Activated naive CD8-positive, alpha-beta T cell treated with anti-CD3 and anti-CD28 coated beads, Interleukin-2, amount 10 ng/mL, durations not matched to agents 7 days and 5 days (primary cell): ENCODE results near the gene CCDC102A. TPM values are rescaled to one million over a fixed set of nuclear protein-coding genes. Genes with fewer than 3 reads are reported as not detected.

Source experiments
- ATAC-seq: fragments of 150-1000 bp; cut with Tn5 transposase; one replicate; pipeline ENCODE4 v1.10.0; 2021; ENCODE audit warnings: low read depth, moderate library complexity
- POLR2A ChIA-PET: fragments of 350-600 bp; sonication (Branson Sonifier 250); formaldehyde crosslinking; loops from one replicate; lab custom pipeline; 2021; ENCODE audit warnings: antibody characterized with exemption; lab: Charles Lee
- DNase-seq: peaks from one replicate; pipeline ENCODE4 v3.0.0; 2021
- H3K27ac Mint-ChIP-seq: one replicate; pipeline ENCODE4 v1.8.0; 2022; ENCODE audit warnings: mild to moderate bottlenecking, mixed read lengths
- H3K27me3 Mint-ChIP-seq: one replicate; pipeline ENCODE4 v1.8.0; 2022; ENCODE audit warnings: mild to moderate bottlenecking, moderate library complexity, mixed read lengths
- H3K36me3 Mint-ChIP-seq: one replicate; pipeline ENCODE4 v1.8.0; 2021; ENCODE audit warnings: mild to moderate bottlenecking, mixed read lengths
- H3K4me1 Mint-ChIP-seq: one replicate; pipeline ENCODE4 v1.8.0; 2021; ENCODE audit warnings: mixed read lengths
- H3K4me3 Mint-ChIP-seq: one replicate; pipeline ENCODE4 v1.8.0; 2022; ENCODE audit warnings: mild to moderate bottlenecking, moderate library complexity, mixed read lengths
- H3K9me3 Mint-ChIP-seq: one replicate; pipeline ENCODE4 v1.8.0; 2021; ENCODE audit warnings: mixed read lengths
- total RNA-seq, 2 experiments: library from RNA; stranded (reverse); gene quantifications; one replicate each; pipeline ENCODE4 v1.2.3, GENCODE V29; 2021

Gene CCDC102A
- total RNA-seq, 2 experiments from 2014 or later = 11.3 to 15.1 TPM

DNA sequence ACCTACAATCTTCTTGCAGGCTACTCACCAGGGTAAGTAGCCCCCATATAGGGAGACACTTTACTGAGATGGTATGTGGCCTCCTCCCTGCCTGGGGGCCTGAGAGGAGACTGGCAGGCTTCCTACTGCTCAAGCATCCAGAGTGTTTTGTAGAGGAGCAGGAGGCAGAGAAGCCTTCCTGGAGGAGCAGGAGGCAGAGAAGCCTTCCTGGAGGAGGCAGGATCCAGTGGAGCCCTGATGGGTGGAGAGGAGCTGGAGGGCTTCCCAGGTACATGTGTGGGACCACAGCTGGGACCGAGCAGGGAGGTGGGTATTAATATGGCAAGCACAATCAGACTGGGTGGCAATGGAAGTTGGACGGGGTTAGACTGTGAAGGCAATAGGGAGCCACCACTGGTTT is 4.0 kb upstream of the CCDC102A start:
- DNase-seq (no peak), ATAC-seq (no peak)
- Mint-ChIP-seq H3K4me1 (peaks cover 68% of the 10 kb centered on the region), H3K9me3 (no peaks in the 10 kb centered on the region), H3K27ac (peak overlapping the region; percentile 59), H3K4me3 (no peak overlapping the region), H3K27me3 (no peaks in the 10 kb centered on the region), H3K36me3 (no peaks in the 10 kb centered on the region)
- POLR2A ChIA-PET = interaction anchor here (1.8 to 1.9 kb wide), 2 partner anchors 12 to 93 kb away, joined by 4 read pairs; partner anchors contain the start of genes CIAPIN1 and COQ9

DNA sequence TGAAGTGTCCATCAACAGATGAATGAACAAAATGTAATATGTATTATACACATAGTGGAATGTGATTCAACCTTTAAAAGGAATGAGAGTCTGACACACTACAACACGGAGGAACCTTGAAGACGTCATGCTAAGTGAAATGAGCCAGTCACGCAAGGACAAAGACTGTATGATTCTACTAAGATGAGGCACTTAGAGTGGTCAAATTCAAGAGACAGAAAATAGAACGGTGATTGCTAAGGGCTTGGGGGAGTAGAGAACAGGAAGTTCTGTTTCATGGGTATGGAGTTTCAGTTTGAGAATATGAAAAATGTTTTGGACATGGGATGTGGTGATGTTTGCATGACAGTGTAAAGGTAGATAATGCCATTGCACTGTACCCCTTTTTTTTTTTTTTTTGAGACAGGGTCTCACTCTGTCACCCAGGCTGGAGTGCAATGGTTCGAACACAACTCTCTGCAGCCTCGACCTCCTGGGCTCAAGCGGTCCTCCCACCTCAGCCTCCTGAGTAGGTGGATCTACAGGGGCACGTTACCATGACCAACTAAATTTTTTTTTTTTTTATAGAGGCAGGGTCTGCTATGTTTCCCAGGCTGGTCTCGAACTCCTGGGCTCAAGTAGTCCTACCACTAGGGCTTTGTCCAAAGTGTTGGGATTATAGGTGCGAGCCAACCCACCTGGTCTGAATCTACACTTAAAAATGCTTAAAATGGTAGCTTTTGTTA is 2.9 kb upstream of the CCDC102A start:
- peak overlapping the region; percentile 58 for H3K4me3 Mint-ChIP-seq
- POLR2A ChIA-PET = interaction anchor here (0.7 kb wide), 1 partner anchor 9 kb away, joined by 3 read pairs; no protein-coding TSS in a partner anchor
- no peak for ATAC-seq

DNA sequence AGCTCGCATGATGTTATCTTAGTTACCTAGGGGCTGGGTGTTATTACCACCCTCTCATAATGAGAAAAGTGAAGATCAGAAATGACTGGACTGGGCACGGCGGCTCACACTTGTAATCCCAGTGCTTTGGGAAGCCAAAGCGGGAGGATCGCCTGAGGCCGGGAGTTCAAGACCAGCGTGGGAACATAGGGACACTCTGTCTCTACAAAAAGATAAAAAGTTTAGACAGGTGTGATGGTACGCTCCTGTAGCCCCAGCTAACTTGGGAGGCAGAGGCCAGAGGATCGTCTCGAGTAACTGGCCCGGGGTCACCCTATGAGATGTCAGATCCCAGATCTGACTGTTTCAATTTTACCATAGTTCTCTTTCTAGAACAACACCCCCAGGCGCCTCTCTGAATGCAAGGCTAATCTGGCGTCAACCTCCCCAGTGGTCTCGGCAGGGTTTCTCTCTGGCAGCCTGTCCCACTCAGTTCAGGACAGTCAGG is 1.9 kb upstream of the CCDC102A start:
- H3K9me3 Mint-ChIP-seq = no peaks in the 10 kb centered on the region
- POLR2A ChIA-PET = interaction anchor here (0.7 to 2.5 kb wide), 4 partner anchors 7 to 39 kb away, joined by 3 to 8 read pairs (median 8); no protein-coding TSS in a partner anchor
- H3K27ac Mint-ChIP-seq = peak overlapping the region; percentile 86
- DNase-seq (no peak), ATAC-seq (no peak)
- peak overlapping the region; percentile 85 for H3K4me3 Mint-ChIP-seq
- no peaks in the 10 kb centered on the region for H3K27me3 Mint-ChIP-seq
- peaks cover 67% of the 10 kb centered on the region for H3K4me1 Mint-ChIP-seq
- H3K36me3 Mint-ChIP-seq = no peaks in the 10 kb centered on the region

More for the DNA sequence above, 2.9 kb upstream of the CCDC102A start:
- Mint-ChIP-seq H3K9me3 (no peaks in the 10 kb centered on the region), H3K36me3 (no peaks in the 10 kb centered on the region), H3K27me3 (no peaks in the 10 kb centered on the region), H3K27ac (peak overlapping the region; percentile 70), H3K4me1 (peaks cover 67% of the 10 kb centered on the region)
- no peak for DNase-seq

DNA sequence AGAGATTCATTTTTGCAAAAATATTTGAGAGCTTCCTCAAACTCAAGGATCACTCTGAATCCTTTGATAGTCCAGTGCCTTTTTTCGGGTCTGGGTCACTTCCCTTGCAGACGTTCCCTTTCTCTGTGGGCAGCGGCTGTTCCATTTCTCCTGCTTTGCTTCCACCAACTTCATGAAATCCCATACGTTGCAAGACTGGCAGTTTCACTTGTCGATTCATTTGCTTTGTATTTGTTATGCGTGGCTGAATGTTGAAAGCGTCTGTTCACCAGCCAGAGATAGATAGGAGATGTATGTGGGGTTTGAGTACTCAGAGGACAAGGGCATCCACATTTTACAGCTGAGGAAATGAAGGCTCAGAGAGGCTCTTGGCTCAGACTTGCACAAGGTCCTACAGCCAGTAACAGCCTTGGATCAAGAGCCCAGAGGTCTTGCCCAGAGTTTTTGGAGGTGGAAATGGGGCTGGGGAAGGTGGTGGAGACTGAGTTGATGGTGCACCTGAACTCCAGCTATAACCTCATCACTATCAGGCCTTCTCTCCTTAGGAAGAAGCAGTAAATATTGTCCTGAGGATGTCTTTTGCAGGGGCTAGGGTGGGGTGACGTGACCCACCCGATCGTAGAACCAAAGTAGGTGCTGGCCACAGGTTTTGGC is 1.3 kb upstream of the CCDC102A start:
- Mint-ChIP-seq H3K27me3 (no peaks in the 10 kb centered on the region), H3K4me3 (peak overlapping the region; percentile 85)
- POLR2A ChIA-PET = interaction anchor here (1.4 to 2.5 kb wide), 6 partner anchors 8 to 91 kb away, joined by 4 to 10 read pairs (median 8); partner anchors contain the start of genes CIAPIN1, COQ9 and DOK4

DNA sequence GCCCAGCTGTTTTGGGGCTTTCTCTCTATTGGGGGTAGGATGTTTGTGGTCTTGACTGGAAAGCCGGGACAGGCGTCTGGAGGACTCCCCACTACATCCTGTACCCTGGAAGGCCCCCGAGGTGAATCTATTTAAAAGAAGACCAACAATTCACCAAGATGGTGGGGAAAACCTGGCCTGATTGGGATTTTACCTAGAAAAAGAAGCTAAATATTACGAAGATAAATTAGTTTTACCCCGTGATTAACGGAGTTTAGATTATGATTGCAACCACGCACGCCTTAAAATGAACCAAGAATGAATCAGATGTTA is 779 bp upstream of the CCDC102A start:
- no peaks in the 10 kb centered on the region for H3K9me3 Mint-ChIP-seq
- POLR2A ChIA-PET = interaction anchor here (1.0 to 2.5 kb wide), 7 partner anchors 9 to 90 kb away, joined by 3 to 10 read pairs (median 7); partner anchors contain the start of genes CIAPIN1, COQ9 and DOK4
- H3K27me3 Mint-ChIP-seq = no peaks in the 10 kb centered on the region
- H3K4me1 Mint-ChIP-seq = peaks cover 64% of the 10 kb centered on the region
- H3K4me3 Mint-ChIP-seq = peak overlapping the region; percentile 85
- no peak for DNase-seq
- ATAC-seq = no peak
- no peaks in the 10 kb centered on the region for H3K36me3 Mint-ChIP-seq
- peak overlapping the region; percentile 86 for H3K27ac Mint-ChIP-seq

More for the DNA sequence above, 1.3 kb upstream of the CCDC102A start:
- no peak for ATAC-seq
- no peaks in the 10 kb centered on the region for H3K9me3 Mint-ChIP-seq
- no peaks in the 10 kb centered on the region for H3K36me3 Mint-ChIP-seq
- H3K4me1 Mint-ChIP-seq = peaks cover 65% of the 10 kb centered on the region
- H3K27ac Mint-ChIP-seq = peak overlapping the region; percentile 86
- DNase-seq = no peak

DNA sequence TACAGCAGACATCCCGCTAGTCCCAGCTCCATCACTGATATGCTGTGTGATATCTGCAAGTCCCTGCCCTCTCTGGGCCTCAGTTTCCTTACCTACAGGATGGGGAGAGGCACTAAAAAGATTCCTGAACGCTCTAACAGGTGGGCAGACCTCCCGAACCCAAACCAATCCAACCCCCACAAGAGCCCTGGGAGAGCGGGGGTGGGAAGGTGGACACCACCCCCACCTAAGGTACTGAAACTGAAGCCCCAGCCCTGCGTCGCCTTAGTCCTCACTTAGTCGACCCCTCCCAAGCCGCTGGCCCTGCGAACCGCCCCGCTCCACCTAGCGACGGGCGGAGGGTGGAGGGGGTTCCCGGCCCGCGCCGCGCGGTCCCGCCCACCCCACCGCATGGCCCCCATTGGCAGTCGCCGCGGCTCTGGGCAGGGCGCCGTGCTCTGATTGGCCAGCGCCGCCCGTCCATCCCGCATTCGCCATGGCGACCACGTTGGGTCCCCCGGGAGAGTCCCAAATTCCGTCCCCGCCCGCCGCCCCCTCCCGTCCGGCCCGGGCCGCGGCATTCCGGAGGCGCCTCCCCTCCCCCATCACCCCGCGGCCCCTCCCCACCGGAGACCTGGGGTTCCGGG is 578 bp downstream of the CCDC102A start:
- Mint-ChIP-seq H3K4me1 (peaks cover 69% of the 10 kb centered on the region), H3K27me3 (no peaks in the 10 kb centered on the region), H3K36me3 (no peaks in the 10 kb centered on the region), H3K27ac (peak overlapping the region; percentile 87), H3K4me3 (peak overlapping the region; percentile 90), H3K9me3 (no peaks in the 10 kb centered on the region)
- POLR2A ChIA-PET = interaction anchor here (0.8 to 2.5 kb wide), 7 partner anchors 10 to 89 kb away, joined by 3 to 10 read pairs (median 7); partner anchors contain the start of genes CIAPIN1, COQ9 and DOK4
- ATAC-seq (peak; percentile 87), DNase-seq (peak; percentile 92)

DNA sequence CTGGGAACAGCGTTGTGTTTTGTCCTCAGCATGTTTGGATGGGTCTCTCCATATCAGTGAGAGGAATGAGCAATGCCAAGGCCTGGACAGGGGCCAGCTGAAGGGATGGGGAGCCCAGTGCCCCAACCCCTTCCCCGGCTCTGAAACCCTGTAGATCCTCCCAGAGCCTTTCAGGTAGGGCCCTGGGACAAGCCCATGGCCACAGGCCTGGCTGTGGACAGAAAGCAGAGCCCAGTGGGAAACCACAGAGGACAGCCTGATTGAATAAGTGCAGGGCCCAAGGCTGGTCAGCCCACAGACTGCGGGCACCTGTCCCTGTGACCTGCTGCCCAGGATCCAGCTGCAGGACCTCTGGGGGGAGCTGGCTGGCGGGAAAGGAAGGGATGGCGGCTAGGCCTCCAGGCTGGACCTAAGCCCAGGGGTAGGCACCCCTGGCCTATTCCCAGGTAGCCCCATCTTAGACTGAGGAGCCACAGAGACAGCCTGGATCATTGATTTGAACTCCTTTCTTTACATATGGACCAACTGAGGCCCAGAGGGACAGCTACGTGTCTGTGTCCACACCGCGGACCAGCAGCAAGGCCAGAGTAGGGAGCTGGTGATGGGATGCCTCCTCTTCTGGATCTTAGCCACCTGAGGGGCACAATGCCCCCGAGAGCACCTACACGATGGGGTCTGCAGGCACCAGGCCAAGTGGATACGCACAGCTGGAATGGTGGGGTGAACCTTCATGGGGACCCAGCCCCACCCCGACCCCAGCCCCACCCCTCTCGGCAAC is 1.3 kb downstream of the CCDC102A start:
- Mint-ChIP-seq H3K4me1 (peaks cover 70% of the 10 kb centered on the region), H3K9me3 (no peaks in the 10 kb centered on the region), H3K4me3 (peak overlapping the region; percentile 90), H3K27ac (peak overlapping the region; percentile 87), H3K27me3 (no peaks in the 10 kb centered on the region), H3K36me3 (no peaks in the 10 kb centered on the region)
- no peak for ATAC-seq
- peak; percentile 48 for DNase-seq
- POLR2A ChIA-PET = interaction anchor here (0.8 to 1.1 kb wide), 3 partner anchors 12 to 87 kb away, joined by 3 to 4 read pairs (median 3); no protein-coding TSS in a partner anchor

DNA sequence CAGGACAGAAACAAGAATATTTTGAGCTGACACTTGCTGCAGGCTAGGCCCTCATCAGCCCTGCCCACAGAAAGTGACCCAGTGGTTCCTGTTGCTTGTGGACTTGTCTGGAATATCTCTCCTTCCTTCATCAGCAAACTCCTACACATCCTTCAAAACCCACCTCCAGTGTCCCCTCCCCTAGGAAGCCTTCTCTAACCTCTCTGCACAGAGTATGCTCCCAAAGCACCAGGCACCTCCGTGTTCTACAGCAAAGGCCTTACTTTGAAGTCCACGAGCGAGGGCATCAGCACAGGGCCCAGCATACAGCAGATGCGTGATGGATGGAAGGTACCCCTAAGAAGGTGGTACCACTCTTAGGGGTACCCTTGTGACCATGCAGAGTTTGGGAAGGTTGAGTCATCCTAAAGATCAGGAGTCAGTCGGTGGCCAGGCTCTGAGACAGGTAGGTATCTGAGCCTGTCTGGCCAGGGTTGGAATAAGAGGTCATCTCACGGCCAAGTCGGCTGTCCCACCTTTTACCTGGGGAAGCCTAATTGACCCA is 2.0 kb downstream of the CCDC102A start:
- Mint-ChIP-seq H3K27me3 (no peaks in the 10 kb centered on the region), H3K36me3 (peaks cover 3% of the 10 kb centered on the region), H3K27ac (peak overlapping the region; percentile 86), H3K4me1 (peaks cover 76% of the 10 kb centered on the region), H3K4me3 (peak overlapping the region; percentile 67), H3K9me3 (no peaks in the 10 kb centered on the region)
- POLR2A ChIA-PET = interaction anchor here (0.7 to 1.1 kb wide), 4 partner anchors 8 to 467 kb away, joined by 3 to 4 read pairs (median 4); partner anchors contain the start of genes ADGRG5 and USB1
- ATAC-seq (no peak), DNase-seq (no peak)

DNA sequence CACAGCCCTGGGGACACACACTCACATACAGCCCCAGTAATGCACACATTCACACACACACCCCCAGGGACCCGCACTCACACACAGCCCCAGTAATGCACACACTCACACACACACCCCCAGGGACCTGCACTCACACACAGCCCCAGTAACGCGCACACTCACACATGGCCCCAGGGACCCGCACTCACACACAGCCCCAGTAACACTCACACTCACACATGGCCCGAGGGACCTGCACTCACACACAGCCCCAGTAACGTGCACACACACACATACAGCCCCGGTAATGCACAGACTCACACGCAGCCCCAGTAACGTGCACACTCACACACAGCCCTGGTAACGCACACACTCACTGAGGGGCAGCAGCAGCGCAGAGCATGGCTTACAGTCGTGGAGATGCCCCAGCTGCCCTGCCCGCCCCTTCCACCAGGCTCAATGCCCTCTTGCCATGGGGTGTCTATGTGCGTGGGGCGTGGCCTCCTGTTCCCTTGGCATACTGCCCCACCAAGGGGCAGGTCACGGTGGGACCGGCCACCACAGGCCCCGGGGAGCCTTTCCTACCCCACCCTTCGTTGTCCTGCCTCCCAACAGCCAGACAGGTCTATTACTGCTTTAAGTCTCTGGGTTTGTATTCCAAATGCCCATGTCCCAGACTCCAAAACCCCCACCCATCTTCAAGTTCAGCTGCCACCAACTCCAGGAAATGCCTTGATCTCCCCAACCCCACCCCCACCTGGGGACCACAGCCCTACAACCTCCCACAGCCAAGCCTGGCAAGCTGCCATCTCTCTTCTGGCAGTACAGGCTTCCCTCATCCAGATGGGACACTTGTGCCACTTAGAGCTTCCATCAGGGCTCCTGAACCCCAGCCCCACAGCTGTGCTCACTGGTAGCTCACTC is 2.7 kb downstream of the CCDC102A start:
- Mint-ChIP-seq H3K4me3 (peak overlapping the region; percentile 67), H3K9me3 (no peaks in the 10 kb centered on the region), H3K36me3 (peaks cover 3% of the 10 kb centered on the region), H3K27me3 (no peaks in the 10 kb centered on the region), H3K27ac (peak overlapping the region; percentile 86), H3K4me1 (peaks cover 70% of the 10 kb centered on the region)
- POLR2A ChIA-PET = interaction anchor here (0.7 to 1.1 kb wide), 4 partner anchors 9 to 468 kb away, joined by 3 to 4 read pairs (median 4); partner anchors contain the start of genes ADGRG5 and USB1
- ATAC-seq (no peak), DNase-seq (peak; percentile 49)

DNA sequence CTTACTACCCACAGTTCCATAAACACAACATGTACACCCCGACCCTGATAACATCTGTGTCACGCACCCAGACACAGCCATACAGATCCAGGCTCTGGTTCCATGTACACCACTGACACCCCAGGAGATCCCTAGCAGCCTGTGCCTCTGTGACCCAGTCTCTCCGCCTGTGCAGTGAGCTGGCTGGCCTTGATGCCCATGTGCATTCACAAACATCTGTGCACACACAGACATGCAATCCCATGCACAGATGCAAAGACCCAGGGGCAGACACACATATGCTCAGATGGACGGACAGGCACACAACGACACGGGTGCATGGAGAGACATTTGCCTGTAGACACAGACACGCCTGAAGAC is 4.1 kb downstream of the CCDC102A start:
- no peak for DNase-seq
- ATAC-seq = no peak
- peak overlapping the region; percentile 98 for H3K27ac Mint-ChIP-seq
- peaks cover 56% of the 10 kb centered on the region for H3K4me1 Mint-ChIP-seq
- POLR2A ChIA-PET = interaction anchor here (0.9 to 1.4 kb wide), 2 partner anchors 9 to 58 kb away, joined by 3 read pairs; no protein-coding TSS in a partner anchor
- H3K27me3 Mint-ChIP-seq = no peaks in the 10 kb centered on the region
- H3K36me3 Mint-ChIP-seq = peaks cover 3% of the 10 kb centered on the region
- H3K9me3 Mint-ChIP-seq = no peaks in the 10 kb centered on the region
- H3K4me3 Mint-ChIP-seq = peak overlapping the region; percentile 67

DNA sequence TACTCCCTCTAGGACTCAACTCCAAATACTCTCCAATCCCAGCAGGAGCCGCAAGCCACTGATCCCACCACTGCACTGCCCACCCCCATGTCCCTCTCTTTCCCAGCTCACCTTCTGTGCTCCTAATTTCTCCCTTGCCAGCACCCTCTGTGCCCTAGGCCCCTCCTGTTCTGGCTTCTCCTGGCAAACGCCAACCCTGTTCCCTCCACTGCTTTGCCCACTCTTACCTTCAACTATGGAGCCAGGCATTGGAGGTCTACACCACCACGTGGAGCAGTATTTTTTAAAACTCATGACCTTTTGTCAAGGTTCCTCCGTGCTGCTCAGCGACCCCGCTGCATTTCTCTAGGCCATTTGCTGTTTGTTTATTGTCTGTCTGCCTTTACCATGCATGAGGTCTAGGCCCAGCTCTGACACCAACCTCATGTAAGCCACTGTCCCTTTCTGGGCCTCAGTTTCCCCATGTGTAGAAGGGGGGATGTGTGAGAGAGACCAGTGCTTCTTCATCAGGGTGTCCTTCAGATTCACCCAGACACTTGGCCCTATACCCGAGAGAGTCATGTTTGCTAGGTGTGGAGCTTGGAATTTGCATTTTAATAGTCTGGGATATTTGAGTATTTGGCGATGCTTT is 4.6 kb downstream of the CCDC102A start:
- POLR2A ChIA-PET = interaction anchor here (1.0 to 1.4 kb wide), 3 partner anchors 10 to 204 kb away, joined by 3 read pairs; partner anchors contain the start of genes ADGRG5 and KATNB1

More for the DNA sequence above, 4.6 kb downstream of the CCDC102A start:
- H3K4me1 Mint-ChIP-seq = peaks cover 53% of the 10 kb centered on the region
- peak overlapping the region; percentile 81 for H3K4me3 Mint-ChIP-seq
- no peak for ATAC-seq
- H3K36me3 Mint-ChIP-seq = peaks cover 3% of the 10 kb centered on the region
- H3K9me3 Mint-ChIP-seq = no peaks in the 10 kb centered on the region
- peak; percentile 26 for DNase-seq
- no peaks in the 10 kb centered on the region for H3K27me3 Mint-ChIP-seq
- H3K27ac Mint-ChIP-seq = peak overlapping the region; percentile 98
